Measurements from ENCODE around the gene DIP2B. TPM values are rescaled to one million over a fixed set of nuclear protein-coding genes. Genes with fewer than 3 reads are reported as not detected.

Gene DIP2B
- polyA plus RNA-seq, 3 donors, result 3.5 to 12.3 (median 6.5) TPM

- no peak overlapping the region for H3K9ac ChIP-seq (ENCODE audit: insufficient read depth, low read length, poor library complexity, severe bottlenecking)
- no peak overlapping the region for H3K4me2 ChIP-seq (replicated peaks; ENCODE audit: extremely low read depth, low read length, poor library complexity, severe bottlenecking)
- H3K9me3 Mint-ChIP-seq, result no peaks in the 10 kb centered on the region
- H3K4me1 Mint-ChIP-seq, result peaks cover 40% of the 10 kb centered on the region
- H3K79me2 ChIP-seq (ENCODE audit: insufficient read depth, low read length), result peaks cover 48% of the 10 kb centered on the region
- H3K27ac ChIP-seq (ENCODE audit: low read depth in 1 of 2, low read length in 2 of 2), result no peak overlapping the region
- H3K27me3 Mint-ChIP-seq (ENCODE audit: low read depth in 3 of 3), result peaks cover 0 to 2% (median 0%) of the 10 kb centered on the region in 3 donors
- DNase-seq, result no peak
- H3K4me3 ChIP-seq (replicated peaks in 1 of 3; ENCODE audit: low read depth in 2 of 3, low read length in 3 of 3), result no peak overlapping the region
- H3K27me3 ChIP-seq (ENCODE audit: control insufficient read depth in 2 of 2, insufficient read depth in 2 of 2, low read length in 2 of 2), result no peaks in the 10 kb centered on the region
- H4K20me1 ChIP-seq (ENCODE audit: insufficient read depth, low read length), result peaks cover 86% of the 10 kb centered on the region
- no peaks in the 10 kb centered on the region for H3K9me3 ChIP-seq (replicated peaks in 1 of 2; ENCODE audit: control insufficient read depth in 1 of 2, insufficient read depth in 1 of 2, low read length in 2 of 2)
- TF ChIP-seq CTCF (IDR thresholded peaks at IDR 0.05), result no peak
- H2AFZ ChIP-seq (ENCODE audit: insufficient read depth, low read depth, low read length, poor library complexity, severe bottlenecking), result no peak overlapping the region
- H3K4me3 Mint-ChIP-seq, result no peak overlapping the region
- H3K36me3 ChIP-seq (replicated peaks in 1 of 2; ENCODE audit: control insufficient read depth in 1 of 2, insufficient read depth in 2 of 2, low read length in 2 of 2), result peaks cover 13 to 29% of the 10 kb centered on the region in 2 donors
- peaks cover 13 to 14% of the 10 kb centered on the region in 2 donors for H3K4me1 ChIP-seq (ENCODE audit: control insufficient read depth in 1 of 2, insufficient read depth in 2 of 2, low read length in 2 of 2)
- H3K27ac Mint-ChIP-seq, result no peak overlapping the region
- intact Hi-C loops (cut with micrococcal nuclease), result loop anchor here (2.0 kb wide), 2 partner anchors 134 to 136 kb away; partner anchors contain the start of gene DIP2B (in 1 of the 2)
- peaks cover 25 to 30% of the 10 kb centered on the region in 2 donors for H3K36me3 Mint-ChIP-seq
These were observed 133.7 kb downstream of the DIP2B start for GRCh38 chr12:50638482-50638880.

- H3K4me3 ChIP-seq (replicated peaks in 1 of 3; ENCODE audit: low read depth in 2 of 3, low read length in 3 of 3), result no peak overlapping the region
- H3K4me1 Mint-ChIP-seq, result peaks cover 28% of the 10 kb centered on the region
- no peak overlapping the region for H3K4me2 ChIP-seq (replicated peaks; ENCODE audit: extremely low read depth, low read length, poor library complexity, severe bottlenecking)
- no peak overlapping the region for H3K4me3 Mint-ChIP-seq
- H3K4me1 ChIP-seq (ENCODE audit: control insufficient read depth in 1 of 2, insufficient read depth in 2 of 2, low read length in 2 of 2), result peaks cover 1 to 2% of the 10 kb centered on the region in 2 donors
- 100% methylated on average over 1 of the region's 4 CpGs for WGBS (ENCODE audit: insufficient coverage)
- intact Hi-C loops (cut with micrococcal nuclease), result loop anchor here (2.0 kb wide), 2 partner anchors 135 to 137 kb away; partner anchors contain the start of gene DIP2B (in 1 of the 2)
- H3K36me3 Mint-ChIP-seq, result peaks cover 33 to 36% of the 10 kb centered on the region in 2 donors
- no peak for DNase-seq
- peaks cover 17 to 39% of the 10 kb centered on the region in 2 donors for H3K36me3 ChIP-seq (replicated peaks in 1 of 2; ENCODE audit: control insufficient read depth in 1 of 2, insufficient read depth in 2 of 2, low read length in 2 of 2)
- H3K9me3 Mint-ChIP-seq, result no peaks in the 10 kb centered on the region
- no peak overlapping the region for H3K9ac ChIP-seq (ENCODE audit: insufficient read depth, low read length, poor library complexity, severe bottlenecking)
- TF ChIP-seq CTCF (IDR thresholded peaks at IDR 0.05), result no peak
- peaks cover 76% of the 10 kb centered on the region for H4K20me1 ChIP-seq (ENCODE audit: insufficient read depth, low read length)
- peaks cover 46% of the 10 kb centered on the region for H3K79me2 ChIP-seq (ENCODE audit: insufficient read depth, low read length)
- no peak overlapping the region for H3K27ac ChIP-seq (ENCODE audit: low read depth in 1 of 2, low read length in 2 of 2)
- H3K27ac Mint-ChIP-seq, result peak overlapping the region in 1 of 7 donors; percentile 55
- no peaks in the 10 kb centered on the region for H3K27me3 ChIP-seq (ENCODE audit: control insufficient read depth in 2 of 2, insufficient read depth in 2 of 2, low read length in 2 of 2)
- no peaks in the 10 kb centered on the region for H3K9me3 ChIP-seq (replicated peaks in 1 of 2; ENCODE audit: control insufficient read depth in 1 of 2, insufficient read depth in 1 of 2, low read length in 2 of 2)
- peaks cover 0 to 2% (median 0%) of the 10 kb centered on the region in 3 donors for H3K27me3 Mint-ChIP-seq (ENCODE audit: low read depth in 3 of 3)
- no peak overlapping the region for H2AFZ ChIP-seq (ENCODE audit: insufficient read depth, low read depth, low read length, poor library complexity, severe bottlenecking)
These were observed 134.9 kb downstream of the DIP2B start for GRCh38 chr12:50639721-50640120.

All from CD14-positive monocyte (primary cell).